NCI-H1930 (cell line): ENCODE data around the gene SYT3.
"Not testable (repeated sequence)": the region's sequence is repeated elsewhere in the genome, so short reads cannot be mapped to it uniquely, and the experiment has no call there.

Experiments
- DNase-seq, 2 experiments: peaks; one replicate each; lab custom pipeline; 2025; lab: John Stamatoyannopoulos, UW

SYT3 gene

GRCh38 chr19:50636317-50637085 lies 3.2 kb downstream of the SYT3 start:
- DNase-seq = no peak

GRCh38 chr19:50633973-50634372 lies 5.7 kb downstream of the SYT3 start:
- DNase-seq = no peak

- DNase-seq = no peak
These were observed 6.3 kb downstream of the SYT3 start for GRCh38 chr19:50633359-50633758.

GRCh38 chr19:50632151-50632835 lies 7.4 kb downstream of the SYT3 start:
- no peak for DNase-seq

GRCh38 chr19:50629801-50630200 lies 9.9 kb downstream of the SYT3 start:
- DNase-seq = no peak

GRCh38 chr19:50629194-50629593 lies 10.5 kb downstream of the SYT3 start:
- no peak for DNase-seq

GRCh38 chr19:50628551-50628950 lies 11.1 kb downstream of the SYT3 start:
- no peak for DNase-seq

GRCh38 chr19:50628146-50628545 lies 11.5 kb downstream of the SYT3 start:
- no peak for DNase-seq

GRCh38 chr19:50626795-50627194 lies 12.9 kb downstream of the SYT3 start:
- no peak for DNase-seq

- no peak for DNase-seq
These were observed 13.7 kb downstream of the SYT3 start for GRCh38 chr19:50626011-50626410.

GRCh38 chr19:50624949-50625600 lies 14.6 kb downstream of the SYT3 start:
- no peak for DNase-seq

- DNase-seq = not testable (repeated sequence)
These were observed 19.2 kb downstream of the SYT3 start for GRCh38 chr19:50620394-50620906.

- not testable (repeated sequence) for DNase-seq
These were observed 20.5 kb downstream of the SYT3 start for GRCh38 chr19:50619184-50619583.

- DNase-seq = not testable (repeated sequence)
These were observed 21.3 kb downstream of the SYT3 start for GRCh38 chr19:50618379-50618778.

GRCh38 chr19:50612504-50613404 lies 26.9 kb downstream of the SYT3 start:
- DNase-seq = not testable (repeated sequence)

GRCh38 chr19:50607874-50608785 lies 31.6 kb downstream of the SYT3 start:
- peak; percentile 100 for DNase-seq

GRCh38 chr19:50607388-50607787 lies 32.3 kb downstream of the SYT3 start:
- no peak for DNase-seq

GRCh38 chr19:50606059-50606836 lies 33.4 kb downstream of the SYT3 start:
- peak; percentile 97 to 98 for DNase-seq

GRCh38 chr19:50604264-50605073 lies 35.2 kb downstream of the SYT3 start:
- DNase-seq = peak; percentile 53 to 78
